ENCODE measurements around the gene ITPR2. TPM values are rescaled to one million over a fixed set of nuclear protein-coding genes. Genes with fewer than 3 reads are reported as not detected.

Gene ITPR2
- total RNA-seq, 2 experiments from 2014 or later = 28.8 to 29.9 TPM

DNA sequence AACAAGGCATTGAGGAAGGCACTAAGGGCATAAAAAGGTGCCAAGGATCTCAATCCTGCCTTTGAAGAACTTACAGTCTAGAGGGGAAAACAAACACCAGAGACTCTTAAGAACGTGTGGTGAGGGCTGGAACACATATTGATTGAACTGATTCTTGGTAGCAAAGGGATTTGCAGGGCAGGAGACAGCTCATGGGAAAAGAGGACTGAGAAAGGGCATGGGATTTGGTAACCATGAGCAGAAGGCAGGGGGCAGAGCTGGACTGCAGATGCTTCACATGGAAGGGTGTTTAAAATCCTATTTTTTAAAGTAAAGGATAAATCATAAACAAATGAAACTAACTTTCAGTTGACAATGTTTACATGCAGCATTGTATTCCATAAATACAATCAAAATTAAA is 203.1 kb downstream of the ITPR2 start:
- no peak overlapping the region for H3K27ac ChIP-seq (ENCODE audit: low read depth in 1 of 2, low read length in 2 of 2)
- H3K36me3 ChIP-seq (ENCODE audit: insufficient read depth, low read length) = peaks cover 19% of the 10 kb centered on the region

GRCh38 chr12:26628234-26628633 is 204.8 kb downstream of the ITPR2 start:
- Histone ChIP-seq H3K27ac (ENCODE audit: low read depth in 1 of 2, low read length in 2 of 2) (no peak overlapping the region), H3K4me1 (ENCODE audit: insufficient read depth, low read length) (no peaks in the 10 kb centered on the region), H3K9me3 (ENCODE audit: control insufficient read depth in 1 of 2, insufficient read depth in 1 of 2, low read length in 2 of 2) (no peaks in the 10 kb centered on the region), H3K36me3 (ENCODE audit: insufficient read depth, low read length) (peaks cover 19% of the 10 kb centered on the region), H3K27me3 (ENCODE audit: control insufficient read depth in 1 of 2, insufficient read depth in 2 of 2, low read length in 2 of 2) (no peaks in the 10 kb centered on the region), H3K4me3 (ENCODE audit: low read length) (no peak overlapping the region)
- DNase-seq (no peak), ATAC-seq (ENCODE audit: poor library complexity) (no peak)
- intact Hi-C loops (cut with DNase I, micrococcal nuclease) = no loop called here
- TF ChIP-seq, protein P1, sequence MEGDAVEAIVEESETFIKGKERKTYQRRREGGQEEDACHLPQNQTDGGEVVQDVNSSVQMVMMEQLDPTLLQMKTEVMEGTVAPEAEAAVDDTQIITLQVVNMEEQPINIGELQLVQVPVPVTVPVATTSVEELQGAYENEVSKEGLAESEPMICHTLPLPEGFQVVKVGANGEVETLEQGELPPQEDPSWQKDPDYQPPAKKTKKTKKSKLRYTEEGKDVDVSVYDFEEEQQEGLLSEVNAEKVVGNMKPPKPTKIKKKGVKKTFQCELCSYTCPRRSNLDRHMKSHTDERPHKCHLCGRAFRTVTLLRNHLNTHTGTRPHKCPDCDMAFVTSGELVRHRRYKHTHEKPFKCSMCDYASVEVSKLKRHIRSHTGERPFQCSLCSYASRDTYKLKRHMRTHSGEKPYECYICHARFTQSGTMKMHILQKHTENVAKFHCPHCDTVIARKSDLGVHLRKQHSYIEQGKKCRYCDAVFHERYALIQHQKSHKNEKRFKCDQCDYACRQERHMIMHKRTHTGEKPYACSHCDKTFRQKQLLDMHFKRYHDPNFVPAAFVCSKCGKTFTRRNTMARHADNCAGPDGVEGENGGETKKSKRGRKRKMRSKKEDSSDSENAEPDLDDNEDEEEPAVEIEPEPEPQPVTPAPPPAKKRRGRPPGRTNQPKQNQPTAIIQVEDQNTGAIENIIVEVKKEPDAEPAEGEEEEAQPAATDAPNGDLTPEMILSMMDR (IDR thresholded peaks at IDR 0.05) = no peak
- Mint-ChIP-seq H3K27ac (no peak overlapping the region), H3K9me3 (no peaks in the 10 kb centered on the region), H3K4me1 (ENCODE audit: low read depth) (no peaks in the 10 kb centered on the region), H3K27me3 (no peaks in the 10 kb centered on the region), H3K4me3 (no peak overlapping the region), H3K36me3 (ENCODE audit: low read depth) (peaks cover 66% of the 10 kb centered on the region)
- ChIA-PET CTCF (no interaction called here), POLR2A (no interaction called here)

More for the DNA sequence above, 203.1 kb downstream of the ITPR2 start:
- Mint-ChIP-seq H3K4me1 (ENCODE audit: low read depth) (no peaks in the 10 kb centered on the region), H3K4me3 (no peak overlapping the region), H3K27ac (no peak overlapping the region), H3K36me3 (ENCODE audit: low read depth) (peaks cover 55% of the 10 kb centered on the region), H3K27me3 (no peaks in the 10 kb centered on the region), H3K9me3 (no peaks in the 10 kb centered on the region)
- POLR2A ChIA-PET = no interaction called here
- CTCF ChIA-PET = no interaction called here
- no peak overlapping the region for H3K4me3 ChIP-seq (ENCODE audit: low read length)
- intact Hi-C loops (cut with DNase I, micrococcal nuclease) = loop anchor here in 1 of 2 experiments (5.0 kb wide), 1 partner anchor 257 kb away; no protein-coding TSS in a partner anchor
- TF ChIP-seq, protein P1 (IDR thresholded peaks at IDR 0.05) = no peak
- no peaks in the 10 kb centered on the region for H3K27me3 ChIP-seq (ENCODE audit: control insufficient read depth in 1 of 2, insufficient read depth in 2 of 2, low read length in 2 of 2)
- no peaks in the 10 kb centered on the region for H3K4me1 ChIP-seq (ENCODE audit: insufficient read depth, low read length)
- no peak for DNase-seq
- H3K9me3 ChIP-seq (ENCODE audit: control insufficient read depth in 1 of 2, insufficient read depth in 1 of 2, low read length in 2 of 2) = no peaks in the 10 kb centered on the region
- ATAC-seq (ENCODE audit: poor library complexity) = no peak

DNA sequence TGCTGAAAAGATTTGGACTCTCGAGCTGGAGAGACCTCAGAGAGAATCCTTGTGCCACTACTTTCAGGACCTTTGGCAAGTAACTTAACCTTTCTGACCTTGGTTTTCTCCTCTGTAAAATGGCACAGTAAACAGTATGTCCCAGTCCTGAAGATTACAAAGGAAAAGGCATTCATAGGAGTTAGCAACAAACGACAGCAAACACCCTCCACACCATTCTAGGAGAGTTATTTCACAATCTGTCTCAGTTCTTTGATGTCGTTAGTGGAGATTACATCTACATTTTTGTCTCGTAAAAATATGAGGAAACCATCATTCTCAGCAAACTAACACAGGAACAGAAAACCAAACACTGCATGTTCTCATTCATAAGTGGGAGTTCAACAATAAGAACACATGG is 205.7 kb downstream of the ITPR2 start:
- Histone ChIP-seq H3K4me3 (ENCODE audit: low read length) (no peak overlapping the region), H3K9me3 (ENCODE audit: control insufficient read depth in 1 of 2, insufficient read depth in 1 of 2, low read length in 2 of 2) (no peaks in the 10 kb centered on the region), H3K27me3 (ENCODE audit: control insufficient read depth in 1 of 2, insufficient read depth in 2 of 2, low read length in 2 of 2) (no peaks in the 10 kb centered on the region), H3K4me1 (ENCODE audit: insufficient read depth, low read length) (no peaks in the 10 kb centered on the region), H3K36me3 (ENCODE audit: insufficient read depth, low read length) (peaks cover 22% of the 10 kb centered on the region), H3K27ac (ENCODE audit: low read depth in 1 of 2, low read length in 2 of 2) (no peak overlapping the region)
- intact Hi-C loops (cut with DNase I, micrococcal nuclease) = no loop called here
- H3K36me3 Mint-ChIP-seq (ENCODE audit: low read depth) = peaks cover 75% of the 10 kb centered on the region
- TF ChIP-seq, protein P1 (IDR thresholded peaks at IDR 0.05) = no peak
- DNase-seq (no peak), ATAC-seq (ENCODE audit: poor library complexity) (no peak)
- H3K9me3 Mint-ChIP-seq = no peaks in the 10 kb centered on the region
- ChIA-PET CTCF (no interaction called here), POLR2A (no interaction called here)
- no peak overlapping the region for H3K27ac Mint-ChIP-seq
- no peaks in the 10 kb centered on the region for H3K4me1 Mint-ChIP-seq (ENCODE audit: low read depth)
- H3K27me3 Mint-ChIP-seq = no peaks in the 10 kb centered on the region
- H3K4me3 Mint-ChIP-seq = no peak overlapping the region
